ENCODE data around the gene MEX3A. TPM values are rescaled to one million over a fixed set of nuclear protein-coding genes. Genes with fewer than 3 reads are reported as not detected.

The MEX3A gene
- total and polyA plus RNA-seq, 2 donors (not counting 3 experiments of a cell fraction or from before 2014, with no cell fraction given) = 20.2 to 23.6 TPM

DNA sequence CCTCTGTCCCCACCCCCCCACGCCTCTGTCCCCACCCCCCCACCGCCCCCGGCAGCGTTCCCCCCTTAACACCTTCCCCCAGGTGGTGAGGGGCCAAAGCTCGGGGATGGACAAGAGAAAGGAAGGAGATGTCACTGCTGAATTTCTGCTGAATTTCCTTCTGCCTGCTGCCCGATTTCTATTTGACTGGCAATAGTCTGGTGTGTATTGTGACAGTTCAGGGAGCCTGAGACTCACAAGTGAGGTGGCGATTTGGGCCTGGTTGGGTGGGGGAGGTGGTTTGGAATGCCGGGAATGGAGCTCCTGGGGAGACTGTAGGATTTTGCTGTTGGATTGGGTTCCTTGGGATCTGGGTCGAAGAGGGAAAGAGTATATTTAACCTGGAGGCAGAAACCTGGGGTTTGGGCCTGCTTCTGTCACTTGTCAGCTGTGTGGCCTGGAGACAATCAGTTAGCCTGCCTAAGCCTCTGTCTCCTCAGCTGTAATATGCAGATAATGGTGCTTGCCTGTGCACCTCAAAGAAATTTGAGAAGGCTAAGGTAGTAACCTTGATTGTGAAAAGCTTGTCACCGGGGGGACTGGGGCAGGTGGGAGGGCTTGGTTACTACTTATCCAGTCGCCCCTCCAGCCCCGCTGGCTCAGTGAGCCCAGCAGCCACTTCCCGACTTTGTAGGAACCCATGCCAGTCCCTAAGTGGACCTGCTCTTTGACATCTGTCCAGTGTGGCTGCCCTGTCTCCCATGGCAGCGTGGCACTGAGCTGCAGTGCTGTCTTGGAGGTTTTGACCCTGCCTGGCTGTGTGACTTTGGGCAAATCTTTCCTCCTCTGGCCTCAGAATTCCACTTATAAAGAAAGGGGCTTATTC, 24.6 kb upstream of the MEX3A start:
- peak overlapping the region; percentile 61 for H3K9ac ChIP-seq (replicated peaks; ENCODE audit: extremely low read depth, insufficient read depth, low read length)
- ChIA-PET CTCF (interaction anchor here (0.6 to 2.2 kb wide), 8 partner anchors 10 to 145 kb away, joined by 3 to 8 read pairs (median 4); no protein-coding TSS in a partner anchor), POLR2A (interaction anchor here (0.7 to 1.6 kb wide), 3 partner anchors 9 to 22 kb away, joined by 3 to 7 read pairs (median 5); partner anchors contain the start of gene LMNA)
- peaks cover 42% of the 10 kb centered on the region for H3K4me1 ChIP-seq (ENCODE audit: control insufficient read depth, extremely low read depth, insufficient read depth, low read length)
- no peaks in the 10 kb centered on the region for H4K20me1 ChIP-seq (replicated peaks; ENCODE audit: control insufficient read depth, extremely low read depth, insufficient read depth, low read length)
- no peaks in the 10 kb centered on the region for H3K9me3 ChIP-seq (replicated peaks; ENCODE audit: control insufficient read depth, insufficient read depth, low read length)
- peak overlapping the region; percentile 24 for H2AFZ ChIP-seq (ENCODE audit: low read depth, low read length)
- no peak overlapping the region for H3K4me3 ChIP-seq (replicated peaks in 1 of 3; ENCODE audit: insufficient read depth in 1 of 3, low read depth in 1 of 3, low read length in 3 of 3)
- TF ChIP-seq, protein P1, sequence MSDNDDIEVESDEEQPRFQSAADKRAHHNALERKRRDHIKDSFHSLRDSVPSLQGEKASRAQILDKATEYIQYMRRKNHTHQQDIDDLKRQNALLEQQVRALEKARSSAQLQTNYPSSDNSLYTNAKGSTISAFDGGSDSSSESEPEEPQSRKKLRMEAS (IDR thresholded peaks at IDR 0.05; ENCODE audit: insufficient read depth, insufficient read length) = no peak
- no peak for TF ChIP-seq POLR2AphosphoS5 (IDR thresholded peaks at IDR 0.05; ENCODE audit: insufficient read depth, low read depth, low read length)
- no peak overlapping the region for H3K4me2 ChIP-seq (ENCODE audit: insufficient read depth, low read length)
- H3K27me3 ChIP-seq (ENCODE audit: control insufficient read depth in 2 of 2, insufficient read depth in 2 of 2, low read length in 2 of 2) = no peaks in the 10 kb centered on the region
- dilution Hi-C loops (cut with MboI; ENCODE audit: extremely low pct_ligation_motif_present, low sequenced_read_pairs) (no loop called here), intact Hi-C loops (cut with micrococcal nuclease) (loop anchor here (1.0 kb wide), 3 partner anchors 7 to 19 kb away; partner anchors contain the start of gene LMNA)
- no peak for DNase-seq (ENCODE audit: low read depth, low spot score)
- H3K9me1 ChIP-seq (replicated peaks; ENCODE audit: control insufficient read depth, extremely low read depth, insufficient read depth, low read length) = no peaks in the 10 kb centered on the region
- no peak for FAIRE-seq
- BruUV-seq (replicated peaks) = no TSS peak
- H3K79me2 ChIP-seq (ENCODE audit: control insufficient read depth, insufficient read depth, low read length) = no peaks in the 10 kb centered on the region
- no peaks in the 10 kb centered on the region for H3K36me3 ChIP-seq (ENCODE audit: control insufficient read depth in 2 of 2, extremely low read depth in 1 of 2, insufficient read depth in 2 of 2, low read length in 2 of 2)
- peak overlapping the region; percentile 77 for H3K27ac ChIP-seq (ENCODE audit: insufficient read depth, low read depth, low read length)

DNA sequence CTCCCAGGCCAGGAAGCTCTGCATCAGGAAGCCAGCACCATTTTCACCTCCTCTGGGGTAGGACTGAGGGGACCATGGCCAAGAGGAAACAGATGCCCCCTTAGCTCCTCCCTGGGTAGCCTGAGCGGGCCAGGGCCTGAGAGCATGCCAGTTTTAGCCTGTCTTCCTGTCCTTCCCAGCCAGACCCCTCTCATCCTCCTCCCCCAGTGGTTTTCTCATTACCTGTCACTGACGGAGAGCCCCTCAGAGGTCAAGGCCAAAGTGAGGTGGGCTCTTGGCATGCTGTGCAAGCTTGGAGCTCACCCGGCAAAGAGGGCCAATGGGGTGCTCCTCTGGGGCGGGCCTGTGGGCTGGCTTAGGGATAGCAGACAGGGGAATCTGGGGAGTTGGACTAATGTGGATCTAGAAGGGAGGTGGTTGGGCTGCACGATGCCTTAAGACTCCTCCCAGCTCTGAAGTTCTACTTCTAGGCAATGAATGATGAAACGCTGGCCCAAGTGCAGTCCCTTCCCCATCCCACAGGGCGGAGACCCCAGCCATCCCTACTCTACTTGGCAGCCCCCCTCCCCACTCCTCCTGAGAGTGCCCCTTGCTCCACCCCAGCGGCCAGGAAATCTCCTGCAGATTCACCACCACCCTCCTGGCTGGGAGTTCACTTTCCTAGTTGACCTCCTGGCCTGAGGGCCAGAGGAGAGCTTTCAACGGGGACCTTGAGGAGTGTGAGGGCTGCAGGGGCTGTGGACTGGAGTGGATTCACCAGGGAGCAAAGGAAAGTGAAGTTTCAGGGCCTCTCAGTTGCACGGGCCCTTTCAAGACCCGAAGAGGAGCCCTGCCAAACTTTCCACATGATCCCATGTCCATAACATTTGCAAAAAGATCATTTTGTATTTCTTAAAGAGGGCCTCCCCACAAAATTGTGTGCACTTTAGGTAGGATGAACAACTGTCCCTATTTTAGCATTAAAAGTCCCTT, 22.9 kb upstream of the MEX3A start:
- no peak for TF ChIP-seq POLR2AphosphoS5 (IDR thresholded peaks at IDR 0.05; ENCODE audit: insufficient read depth, low read depth, low read length)
- TF ChIP-seq GATA2 (IDR thresholded peaks at IDR 0.05; ENCODE audit: insufficient read depth, insufficient read length, low read depth, low read length) = no peak
- no peak for TF ChIP-seq FOS (IDR thresholded peaks at IDR 0.05; ENCODE audit: borderline replicate concordance, insufficient read depth, low read length)
- TF ChIP-seq, protein P2, sequence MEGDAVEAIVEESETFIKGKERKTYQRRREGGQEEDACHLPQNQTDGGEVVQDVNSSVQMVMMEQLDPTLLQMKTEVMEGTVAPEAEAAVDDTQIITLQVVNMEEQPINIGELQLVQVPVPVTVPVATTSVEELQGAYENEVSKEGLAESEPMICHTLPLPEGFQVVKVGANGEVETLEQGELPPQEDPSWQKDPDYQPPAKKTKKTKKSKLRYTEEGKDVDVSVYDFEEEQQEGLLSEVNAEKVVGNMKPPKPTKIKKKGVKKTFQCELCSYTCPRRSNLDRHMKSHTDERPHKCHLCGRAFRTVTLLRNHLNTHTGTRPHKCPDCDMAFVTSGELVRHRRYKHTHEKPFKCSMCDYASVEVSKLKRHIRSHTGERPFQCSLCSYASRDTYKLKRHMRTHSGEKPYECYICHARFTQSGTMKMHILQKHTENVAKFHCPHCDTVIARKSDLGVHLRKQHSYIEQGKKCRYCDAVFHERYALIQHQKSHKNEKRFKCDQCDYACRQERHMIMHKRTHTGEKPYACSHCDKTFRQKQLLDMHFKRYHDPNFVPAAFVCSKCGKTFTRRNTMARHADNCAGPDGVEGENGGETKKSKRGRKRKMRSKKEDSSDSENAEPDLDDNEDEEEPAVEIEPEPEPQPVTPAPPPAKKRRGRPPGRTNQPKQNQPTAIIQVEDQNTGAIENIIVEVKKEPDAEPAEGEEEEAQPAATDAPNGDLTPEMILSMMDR (IDR thresholded peaks at IDR 0.05; ENCODE audit: extremely low read depth in 1 of 2, insufficient read depth in 1 of 2, low read depth in 1 of 2, low read length in 2 of 2) = no peak
- no peak for TF ChIP-seq POLR2A (IDR thresholded peaks at IDR 0.05; ENCODE audit: low read depth, low read length)
- TF ChIP-seq MYC (IDR thresholded peaks at IDR 0.05; ENCODE audit: low read depth, low read length) = no peak
- no peak for TF ChIP-seq JUN (IDR thresholded peaks at IDR 0.05; ENCODE audit: borderline replicate concordance, insufficient read depth, insufficient read length, low read depth)
- TF ChIP-seq EZH2 (IDR thresholded peaks at IDR 0.05; ENCODE audit: borderline replicate concordance, low read depth, low read length, severe bottlenecking) = no peak
- TF ChIP-seq, protein P1 (IDR thresholded peaks at IDR 0.05; ENCODE audit: insufficient read depth, insufficient read length) = no peak
- no peaks in the 10 kb centered on the region for H4K20me1 ChIP-seq (replicated peaks; ENCODE audit: control insufficient read depth, extremely low read depth, insufficient read depth, low read length)
- no peaks in the 10 kb centered on the region for H3K27me3 ChIP-seq (ENCODE audit: control insufficient read depth in 2 of 2, insufficient read depth in 2 of 2, low read length in 2 of 2)
- no peaks in the 10 kb centered on the region for H3K9me1 ChIP-seq (replicated peaks; ENCODE audit: control insufficient read depth, extremely low read depth, insufficient read depth, low read length)
- no peak for FAIRE-seq
- no peak overlapping the region for H3K4me3 ChIP-seq (replicated peaks in 1 of 3; ENCODE audit: insufficient read depth in 1 of 3, low read depth in 1 of 3, low read length in 3 of 3)
- H3K79me2 ChIP-seq (ENCODE audit: control insufficient read depth, insufficient read depth, low read length) = no peaks in the 10 kb centered on the region
- H3K27ac ChIP-seq (ENCODE audit: insufficient read depth, low read depth, low read length) = peak overlapping the region; percentile 97
- CTCF ChIA-PET = interaction anchor here (11.8 to 21.0 kb wide), 2 partner anchors 12 to 26 kb away, joined by 283 to 627 read pairs; partner anchors contain the start of gene LMNA
- H3K9me3 ChIP-seq (replicated peaks; ENCODE audit: control insufficient read depth, insufficient read depth, low read length) = no peaks in the 10 kb centered on the region
- peak overlapping the region; percentile 88 for H3K9ac ChIP-seq (replicated peaks; ENCODE audit: extremely low read depth, insufficient read depth, low read length)
- intact Hi-C loops (cut with micrococcal nuclease) (loop anchor here (5.0 kb wide), 1 partner anchor 107 kb away; the partner anchor contains the start of gene PMF1), dilution Hi-C loops (cut with MboI; ENCODE audit: extremely low pct_ligation_motif_present, low sequenced_read_pairs) (no loop called here)
- no peak overlapping the region for H3K4me2 ChIP-seq (ENCODE audit: insufficient read depth, low read length)
- H2AFZ ChIP-seq (ENCODE audit: low read depth, low read length) = no peak overlapping the region
- DNase-seq (ENCODE audit: low read depth, low spot score) = peak; percentile 44
- BruUV-seq (replicated peaks) = no TSS peak
- H3K36me3 ChIP-seq (ENCODE audit: control insufficient read depth in 2 of 2, extremely low read depth in 1 of 2, insufficient read depth in 2 of 2, low read length in 2 of 2) = no peaks in the 10 kb centered on the region
- H3K4me1 ChIP-seq (ENCODE audit: control insufficient read depth, extremely low read depth, insufficient read depth, low read length) = peaks cover 57% of the 10 kb centered on the region
- POLR2A ChIA-PET = no interaction called here

Measured in endothelial cell of umbilical vein (primary cell).